HepG2 (cell line): ENCODE results near the gene SLC25A22. TPM values are rescaled to one million over a fixed set of nuclear protein-coding genes. Genes with fewer than 3 reads are reported as not detected.

Experiments used
- ASH2L ChIP-seq: fragments of 300-600, 200-600 bp; sonication (generic); IDR thresholded peaks from 2 replicates; pipeline ENCODE4 v1.7.0; 2017; ENCODE audit warnings: low read depth, mild to moderate bottlenecking, moderate library complexity, mixed read lengths, low read length; ENCODE audit not compliant: insufficient read length
- FOSL2 ChIP-seq: sonication (generic); formaldehyde crosslinking; IDR thresholded peaks from 2 replicates; pipeline ENCODE4 v1.4.0; 2020; ENCODE audit warnings: missing genetic modification reagents
- FOXP1 ChIP-seq, 2 experiments: fragments of 450-650 bp in 1 of 2; IDR thresholded peaks; 2 replicates each; pipeline ENCODE4 v1.6.1; 2017 to 2018; ENCODE audit warnings: antibody characterized with exemption in 1 of 2
- MED13 ChIP-seq: sonication (generic); formaldehyde crosslinking; IDR thresholded peaks from 2 replicates; pipeline ENCODE4 v1.5.0; 2020; ENCODE audit warnings: missing genetic modification reagents
- SOX6 ChIP-seq, 2 experiments: fragments of 450-650 bp in 1 of 2; sonication (generic) in 1 of 2; formaldehyde crosslinking in 1 of 2; IDR thresholded peaks; 2 replicates each; pipeline versions ENCODE4 v1.4.0 to v1.6.1; 2017 to 2020; ENCODE audit warnings: antibody characterized with exemption in 1 of 2, mild to moderate bottlenecking in 1 of 2, missing genetic modification reagents in 1 of 2
- SPEN ChIP-seq: sonication (generic); formaldehyde crosslinking; IDR thresholded peaks from 2 replicates; pipeline ENCODE4 v1.5.1; 2020; ENCODE audit warnings: low read depth, mild to moderate bottlenecking, missing genetic modification reagents
- ZNF224 ChIP-seq: sonication (generic); formaldehyde crosslinking; IDR thresholded peaks from 2 replicates; pipeline ENCODE4 v1.5.0; 2020; ENCODE audit warnings: mild to moderate bottlenecking, missing genetic modification reagents
- ZNF44 ChIP-seq: sonication (generic); formaldehyde crosslinking; IDR thresholded peaks from 2 replicates; pipeline ENCODE4 v1.5.1; 2020; ENCODE audit warnings: mild to moderate bottlenecking, missing genetic modification reagents
- ZNF614 ChIP-seq: IDR thresholded peaks from 2 replicates; pipeline ENCODE4 v1.6.1; 2018; ENCODE audit warnings: missing biosample characterization, missing genetic modification reagents, inconsistent platforms, borderline replicate concordance
- ZSCAN25 ChIP-seq: sonication (generic); formaldehyde crosslinking; IDR thresholded peaks from 2 replicates; pipeline ENCODE4 v1.8.0; 2022; ENCODE audit warnings: mild to moderate bottlenecking, missing genetic modification reagents
- polyA plus RNA-seq, 8 experiments: library from polyadenylated mRNA; depleted of rRNA in 3 of 8; stranded (reverse) in 7 of 8; unstranded in 1 of 8; fragments of >200 nt; fragmentation: Illumina TruSeq in 4 of 8; extraction: Trizol in 4 of 8; gene quantifications; 2 replicates each; pipeline versions ENCODE4 v1.2.1 to v1.2.3, GENCODE V29; 2011 to 2016; ENCODE audit warnings: low read depth in 4 of 8, missing spikeins in 1 of 8, mixed read lengths in 1 of 8; ENCODE audit not compliant: insufficient read depth in 1 of 8
- total RNA-seq, 5 experiments: library from RNA; depleted of rRNA; stranded (reverse); fragments of >200 nt; fragmentation: Illumina TruSeq; extraction: Trizol; gene quantifications; 2 replicates each; pipeline ENCODE4 v1.2.3, GENCODE V29; 2016; ENCODE audit warnings: low read depth in 1 of 5
- TF ChIP-seq, protein P1 (sequence below): sonication (generic); formaldehyde crosslinking; IDR thresholded peaks from 2 replicates; pipeline ENCODE4 v1.5.1; 2020; ENCODE audit warnings: mild to moderate bottlenecking, missing genetic modification reagents
- TF ChIP-seq, protein P2 (sequence below): IDR thresholded peaks from 2 replicates; pipeline ENCODE4 v1.6.1; 2016; ENCODE audit warnings: low read depth
- TF ChIP-seq, protein P3 (sequence below): IDR thresholded peaks from 2 replicates; pipeline ENCODE4 v1.6.1; 2012; ENCODE audit warnings: inconsistent platforms
- TF ChIP-seq, protein P4 (sequence below): sonication (generic); formaldehyde crosslinking; IDR thresholded peaks from 2 replicates; pipeline ENCODE4 v1.5.0; 2020; ENCODE audit warnings: mild to moderate bottlenecking, missing genetic modification reagents, borderline replicate concordance
- TF ChIP-seq, protein P5 (sequence below): sonication (generic); formaldehyde crosslinking; IDR thresholded peaks from 2 replicates; pipeline ENCODE4 v1.4.0; 2020; ENCODE audit warnings: missing genetic modification reagents, mild to moderate bottlenecking, borderline replicate concordance

Gene SLC25A22
- total and polyA plus RNA-seq, 2 of the 13 experiments (the other 11 are each of a cell fraction or from before 2014, with no cell fraction given), result 12.4 to 19.2 TPM

DNA sequence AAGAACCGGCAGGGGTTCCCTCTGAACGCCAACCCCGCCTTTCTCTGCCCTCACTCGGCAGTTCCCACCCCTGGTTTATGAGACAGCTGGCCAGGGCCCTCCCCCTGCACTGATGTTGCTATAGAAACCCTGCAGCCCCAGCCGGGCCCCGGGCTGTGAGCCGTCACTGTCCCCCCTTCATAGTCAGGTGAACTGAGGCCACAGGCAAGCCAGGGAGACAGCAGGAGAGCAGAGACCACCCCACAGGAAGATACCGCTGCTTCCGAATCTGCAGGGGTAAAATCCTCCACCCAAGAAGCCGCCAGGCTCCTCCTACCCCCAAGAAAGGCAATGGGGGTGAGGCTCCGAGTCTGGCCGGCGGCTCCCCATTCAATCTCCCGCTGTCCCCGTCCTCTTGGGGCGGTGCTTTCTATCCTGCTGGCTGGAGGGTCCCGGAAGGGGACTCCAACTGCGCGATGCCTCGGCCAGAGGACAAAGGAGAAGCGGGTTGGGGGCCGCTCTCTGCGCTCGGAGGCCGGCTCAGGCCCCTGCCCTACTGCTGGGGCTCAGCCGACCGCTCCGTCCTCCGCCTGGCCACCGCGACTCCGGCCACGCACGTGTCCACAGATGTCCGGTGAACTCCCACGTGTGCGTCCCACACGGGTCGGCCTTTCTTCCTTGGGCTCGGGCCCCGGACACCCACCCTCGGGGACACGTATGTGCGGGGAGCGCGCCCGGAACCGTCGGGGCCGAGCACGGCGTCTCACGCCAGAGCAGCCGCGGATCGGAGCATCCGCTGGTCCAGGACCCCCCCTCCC, 587 bp downstream of the SLC25A22 start (continued):
- TF ChIP-seq, protein P1, sequence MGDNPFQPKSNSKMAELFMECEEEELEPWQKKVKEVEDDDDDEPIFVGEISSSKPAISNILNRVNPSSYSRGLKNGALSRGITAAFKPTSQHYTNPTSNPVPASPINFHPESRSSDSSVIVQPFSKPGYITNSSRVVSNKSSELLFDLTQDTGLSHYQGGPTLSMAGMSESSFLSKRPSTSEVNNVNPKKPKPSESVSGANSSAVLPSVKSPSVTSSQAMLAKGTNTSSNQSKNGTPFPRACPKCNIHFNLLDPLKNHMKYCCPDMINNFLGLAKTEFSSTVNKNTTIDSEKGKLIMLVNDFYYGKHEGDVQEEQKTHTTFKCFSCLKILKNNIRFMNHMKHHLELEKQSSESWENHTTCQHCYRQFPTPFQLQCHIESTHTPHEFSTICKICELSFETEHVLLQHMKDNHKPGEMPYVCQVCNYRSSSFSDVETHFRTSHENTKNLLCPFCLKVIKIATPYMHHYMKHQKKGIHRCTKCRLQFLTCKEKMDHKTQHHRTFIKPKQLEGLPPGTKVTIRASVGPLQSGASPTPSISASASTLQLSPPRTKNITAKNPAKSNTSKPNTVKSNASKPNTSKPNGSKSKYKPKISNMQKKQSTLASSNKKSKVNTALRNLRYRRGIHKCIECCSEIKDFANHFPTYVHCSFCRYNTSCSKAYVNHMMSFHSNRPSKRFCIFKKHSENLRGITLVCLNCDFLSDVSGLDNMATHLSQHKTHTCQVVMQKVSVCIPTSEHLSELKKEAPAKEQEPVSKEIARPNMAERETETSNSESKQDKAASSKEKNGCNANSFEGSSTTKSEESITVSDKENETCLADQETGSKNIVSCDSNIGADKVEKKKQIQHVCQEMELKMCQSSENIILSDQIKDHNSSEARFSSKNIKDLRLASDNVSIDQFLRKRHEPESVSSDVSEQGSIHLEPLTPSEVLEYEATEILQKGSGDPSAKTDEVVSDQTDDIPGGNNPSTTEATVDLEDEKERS (CRISPR knock-in tag), result 0 out of 2 replicates have a peak, but pooled peaks have one; percentile 29
- no peak for TF ChIP-seq SOX6 (IDR thresholded peaks at IDR 0.05)
- peak; percentile 7; the same call in 1 of the 2 replicates for TF ChIP-seq SOX6 (CRISPR knock-in tag; IDR thresholded peaks at IDR 0.05)
- peak; percentile 24; the same call in 1 of the 2 replicates for TF ChIP-seq FOSL2
- peak; percentile 30 for TF ChIP-seq ASH2L
- TF ChIP-seq, protein P2, sequence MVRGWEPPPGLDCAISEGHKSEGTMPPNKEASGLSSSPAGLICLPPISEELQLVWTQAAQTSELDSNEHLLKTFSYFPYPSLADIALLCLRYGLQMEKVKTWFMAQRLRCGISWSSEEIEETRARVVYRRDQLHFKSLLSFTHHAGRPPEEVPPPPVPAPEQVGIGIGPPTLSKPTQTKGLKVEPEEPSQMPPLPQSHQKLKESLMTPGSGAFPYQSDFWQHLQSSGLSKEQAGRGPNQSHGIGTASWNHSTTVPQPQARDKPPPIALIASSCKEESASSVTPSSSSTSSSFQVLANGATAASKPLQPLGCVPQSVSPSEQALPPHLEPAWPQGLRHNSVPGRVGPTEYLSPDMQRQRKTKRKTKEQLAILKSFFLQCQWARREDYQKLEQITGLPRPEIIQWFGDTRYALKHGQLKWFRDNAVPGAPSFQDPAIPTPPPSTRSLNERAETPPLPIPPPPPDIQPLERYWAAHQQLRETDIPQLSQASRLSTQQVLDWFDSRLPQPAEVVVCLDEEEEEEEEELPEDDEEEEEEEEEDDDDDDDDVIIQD, result peak; percentile 38; the same call in 1 of the 2 replicates
- 0 out of 2 replicates have a peak, but pooled peaks have one; percentile 35 for TF ChIP-seq ZNF44 (CRISPR knock-in tag)
- peak; percentile 4; the same call in 1 of the 2 replicates for TF ChIP-seq ZNF614 (CRISPR knock-in tag)
- TF ChIP-seq ZNF224 (CRISPR knock-in tag), result 0 out of 2 replicates have a peak, but pooled peaks have one; percentile 70
- no peak for TF ChIP-seq FOXP1 (IDR thresholded peaks at IDR 0.05)
- no peak for TF ChIP-seq FOXP1 (CRISPR knock-in tag; IDR thresholded peaks at IDR 0.05)
- TF ChIP-seq, protein P3, sequence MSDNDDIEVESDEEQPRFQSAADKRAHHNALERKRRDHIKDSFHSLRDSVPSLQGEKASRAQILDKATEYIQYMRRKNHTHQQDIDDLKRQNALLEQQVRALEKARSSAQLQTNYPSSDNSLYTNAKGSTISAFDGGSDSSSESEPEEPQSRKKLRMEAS, result peak; percentile 62
- TF ChIP-seq MED13, result no peak
- TF ChIP-seq, protein P4, sequence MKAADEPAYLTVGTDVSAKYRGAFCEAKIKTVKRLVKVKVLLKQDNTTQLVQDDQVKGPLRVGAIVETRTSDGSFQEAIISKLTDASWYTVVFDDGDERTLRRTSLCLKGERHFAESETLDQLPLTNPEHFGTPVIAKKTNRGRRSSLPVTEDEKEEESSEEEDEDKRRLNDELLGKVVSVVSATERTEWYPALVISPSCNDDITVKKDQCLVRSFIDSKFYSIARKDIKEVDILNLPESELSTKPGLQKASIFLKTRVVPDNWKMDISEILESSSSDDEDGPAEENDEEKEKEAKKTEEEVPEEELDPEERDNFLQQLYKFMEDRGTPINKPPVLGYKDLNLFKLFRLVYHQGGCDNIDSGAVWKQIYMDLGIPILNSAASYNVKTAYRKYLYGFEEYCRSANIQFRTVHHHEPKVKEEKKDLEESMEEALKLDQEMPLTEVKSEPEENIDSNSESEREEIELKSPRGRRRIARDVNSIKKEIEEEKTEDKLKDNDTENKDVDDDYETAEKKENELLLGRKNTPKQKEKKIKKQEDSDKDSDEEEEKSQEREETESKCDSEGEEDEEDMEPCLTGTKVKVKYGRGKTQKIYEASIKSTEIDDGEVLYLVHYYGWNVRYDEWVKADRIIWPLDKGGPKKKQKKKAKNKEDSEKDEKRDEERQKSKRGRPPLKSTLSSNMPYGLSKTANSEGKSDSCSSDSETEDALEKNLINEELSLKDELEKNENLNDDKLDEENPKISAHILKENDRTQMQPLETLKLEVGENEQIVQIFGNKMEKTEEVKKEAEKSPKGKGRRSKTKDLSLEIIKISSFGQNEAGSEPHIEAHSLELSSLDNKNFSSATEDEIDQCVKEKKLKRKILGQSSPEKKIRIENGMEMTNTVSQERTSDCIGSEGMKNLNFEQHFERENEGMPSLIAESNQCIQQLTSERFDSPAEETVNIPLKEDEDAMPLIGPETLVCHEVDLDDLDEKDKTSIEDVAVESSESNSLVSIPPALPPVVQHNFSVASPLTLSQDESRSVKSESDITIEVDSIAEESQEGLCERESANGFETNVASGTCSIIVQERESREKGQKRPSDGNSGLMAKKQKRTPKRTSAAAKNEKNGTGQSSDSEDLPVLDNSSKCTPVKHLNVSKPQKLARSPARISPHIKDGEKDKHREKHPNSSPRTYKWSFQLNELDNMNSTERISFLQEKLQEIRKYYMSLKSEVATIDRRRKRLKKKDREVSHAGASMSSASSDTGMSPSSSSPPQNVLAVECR, result peak; percentile 58
- peak; percentile 83 for TF ChIP-seq ZSCAN25 (CRISPR knock-in tag)
- peak; percentile 61 for TF ChIP-seq SPEN
- TF ChIP-seq, protein P5, sequence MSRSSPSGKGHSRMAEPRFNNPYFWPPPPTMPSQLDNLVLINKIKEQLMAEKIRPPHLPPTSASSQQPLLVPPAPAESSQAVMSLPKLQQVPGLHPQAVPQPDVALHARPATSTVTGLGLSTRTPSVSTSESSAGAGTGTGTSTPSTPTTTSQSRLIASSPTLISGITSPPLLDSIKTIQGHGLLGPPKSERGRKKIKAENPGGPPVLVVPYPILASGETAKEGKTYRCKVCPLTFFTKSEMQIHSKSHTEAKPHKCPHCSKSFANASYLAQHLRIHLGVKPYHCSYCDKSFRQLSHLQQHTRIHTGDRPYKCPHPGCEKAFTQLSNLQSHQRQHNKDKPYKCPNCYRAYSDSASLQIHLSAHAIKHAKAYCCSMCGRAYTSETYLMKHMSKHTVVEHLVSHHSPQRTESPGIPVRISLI, result peak; percentile 27; the same call in 1 of the 2 replicates
